Sigmoid colon (tissue), 4 donors: Measurements from ENCODE around the gene FBXL17.

Experiments
- CTCF ChIP-seq, 4 experiments: fragments of 450-650 bp in 3 of 4; fragments of 200-600 bp in 1 of 4; IDR thresholded peaks; one replicate each; pipeline ENCODE4 v1.5.1; 2016 to 2019; ENCODE audit warnings: antibody characterized with exemption in 4 of 4, mild to moderate bottlenecking in 3 of 4, moderate library complexity in 2 of 4
- EP300 ChIP-seq, 4 donors: sonication (generic); formaldehyde crosslinking; IDR thresholded peaks; one replicate each; pipeline ENCODE4 v1.6.1; 2017; ENCODE audit warnings: antibody characterized with exemption in 4 of 4
- POLR2A ChIP-seq, 2 donors: fragments of 450-650 bp; IDR thresholded peaks; one replicate each; pipeline ENCODE4 v1.6.1; 2016; ENCODE audit warnings: antibody characterized with exemption in 2 of 2, mild to moderate bottlenecking in 2 of 2, moderate library complexity in 2 of 2
- POLR2AphosphoS5 ChIP-seq, 4 donors: sonication (generic); formaldehyde crosslinking; IDR thresholded peaks; one replicate each; pipeline ENCODE4 v1.6.1; 2017; ENCODE audit warnings: antibody characterized with exemption in 4 of 4

- TF ChIP-seq POLR2AphosphoS5 (IDR thresholded peaks at IDR 0.05) (no peak), POLR2A (IDR thresholded peaks at IDR 0.05) (no peak), CTCF (IDR thresholded peaks at IDR 0.05) (no peak), EP300 (IDR thresholded peaks at IDR 0.05) (no peak)
These were observed 115.7 kb downstream of the FBXL17 start for GRCh38 chr5:108266242-108266641.
